HFFc6 (cell line): ENCODE data around the gene FRAS1. TPM values are rescaled to one million over a fixed set of nuclear protein-coding genes. Genes with fewer than 3 reads are reported as not detected.

ENCODE experiments used
- DNase-seq: peaks from one replicate; pipeline ENCODE4 v3.0.0-alpha.2; 2018
- H3K27ac Mint-ChIP-seq: 2 replicates; pipeline ENCODE4 v1.8.0; 2020; ENCODE audit warnings: mild to moderate bottlenecking, mixed read lengths
- H3K27me3 Mint-ChIP-seq: 2 replicates; pipeline ENCODE4 v1.8.0; 2021; ENCODE audit warnings: mild to moderate bottlenecking, moderate library complexity, mixed read lengths; ENCODE audit not compliant: insufficient read depth
- H3K36me3 Mint-ChIP-seq: 2 replicates; pipeline ENCODE4 v1.8.0; 2021; ENCODE audit warnings: low read depth, mixed read lengths
- H3K4me1 Mint-ChIP-seq: 2 replicates; pipeline ENCODE4 v1.8.0; 2020; ENCODE audit warnings: low read depth, mixed read lengths
- H3K4me3 Mint-ChIP-seq: 2 replicates; pipeline ENCODE4 v1.8.0; 2020; ENCODE audit warnings: mild to moderate bottlenecking, moderate library complexity, mixed read lengths
- H3K9me3 Mint-ChIP-seq: 2 replicates; pipeline ENCODE4 v1.8.0; 2020; ENCODE audit warnings: mild to moderate bottlenecking, mixed read lengths
- total RNA-seq, 6 experiments: library from RNA; stranded (reverse); fragmentation: NEBNext Ultra II Directional; extraction: Animal tissue kit (Norgen Biotek cat#: 25700); gene quantifications; 2 replicates in 1 of 6; 3 replicates in 5 of 6; pipeline ENCODE4 v1.2.3, GENCODE V29; 2021
- TF ChIP-seq, protein P1 (sequence below): fragments of 200-600 bp; sonication (generic); IDR thresholded peaks from 2 replicates; pipeline ENCODE4 v1.5.0; 2021; ENCODE audit warnings: antibody characterized with exemption, mild to moderate bottlenecking

The FRAS1 gene
- total RNA-seq, 6 experiments from 2014 or later: 1.7 to 11.0 (median 2.3) TPM

DNA sequence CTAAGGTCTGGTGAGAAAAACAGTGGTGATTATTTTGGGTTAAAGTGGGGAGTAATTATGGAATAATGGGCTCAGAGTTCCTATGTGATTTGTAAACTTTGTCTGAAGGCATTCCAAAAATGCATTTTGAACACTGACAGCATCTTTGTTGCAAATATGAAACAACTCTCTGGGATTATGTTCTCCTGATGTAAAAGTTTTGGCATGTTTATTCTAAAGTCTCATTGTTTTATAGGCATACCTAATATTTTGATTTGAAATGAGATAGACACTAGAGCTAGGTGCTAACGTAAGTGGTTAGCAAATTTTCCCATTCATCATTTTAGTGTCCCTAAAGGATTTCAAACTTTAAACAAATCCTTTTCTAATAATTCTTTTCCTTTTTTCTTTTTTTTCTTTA is 353.6 kb downstream of the FRAS1 start:
- DNase-seq: peak; percentile 17
- TF ChIP-seq, protein P1, sequence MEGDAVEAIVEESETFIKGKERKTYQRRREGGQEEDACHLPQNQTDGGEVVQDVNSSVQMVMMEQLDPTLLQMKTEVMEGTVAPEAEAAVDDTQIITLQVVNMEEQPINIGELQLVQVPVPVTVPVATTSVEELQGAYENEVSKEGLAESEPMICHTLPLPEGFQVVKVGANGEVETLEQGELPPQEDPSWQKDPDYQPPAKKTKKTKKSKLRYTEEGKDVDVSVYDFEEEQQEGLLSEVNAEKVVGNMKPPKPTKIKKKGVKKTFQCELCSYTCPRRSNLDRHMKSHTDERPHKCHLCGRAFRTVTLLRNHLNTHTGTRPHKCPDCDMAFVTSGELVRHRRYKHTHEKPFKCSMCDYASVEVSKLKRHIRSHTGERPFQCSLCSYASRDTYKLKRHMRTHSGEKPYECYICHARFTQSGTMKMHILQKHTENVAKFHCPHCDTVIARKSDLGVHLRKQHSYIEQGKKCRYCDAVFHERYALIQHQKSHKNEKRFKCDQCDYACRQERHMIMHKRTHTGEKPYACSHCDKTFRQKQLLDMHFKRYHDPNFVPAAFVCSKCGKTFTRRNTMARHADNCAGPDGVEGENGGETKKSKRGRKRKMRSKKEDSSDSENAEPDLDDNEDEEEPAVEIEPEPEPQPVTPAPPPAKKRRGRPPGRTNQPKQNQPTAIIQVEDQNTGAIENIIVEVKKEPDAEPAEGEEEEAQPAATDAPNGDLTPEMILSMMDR: no peak
- no peak overlapping the region; the same call in 1 of the 2 replicates for H3K27ac Mint-ChIP-seq
- H3K36me3 Mint-ChIP-seq: no peaks in the 10 kb centered on the region; the same call in 1 of the 2 replicates
- H3K4me3 Mint-ChIP-seq: no peak overlapping the region
- no peaks in the 10 kb centered on the region for H3K27me3 Mint-ChIP-seq
- peaks cover 14% of the 10 kb centered on the region for H3K4me1 Mint-ChIP-seq
- H3K9me3 Mint-ChIP-seq: no peaks in the 10 kb centered on the region

DNA sequence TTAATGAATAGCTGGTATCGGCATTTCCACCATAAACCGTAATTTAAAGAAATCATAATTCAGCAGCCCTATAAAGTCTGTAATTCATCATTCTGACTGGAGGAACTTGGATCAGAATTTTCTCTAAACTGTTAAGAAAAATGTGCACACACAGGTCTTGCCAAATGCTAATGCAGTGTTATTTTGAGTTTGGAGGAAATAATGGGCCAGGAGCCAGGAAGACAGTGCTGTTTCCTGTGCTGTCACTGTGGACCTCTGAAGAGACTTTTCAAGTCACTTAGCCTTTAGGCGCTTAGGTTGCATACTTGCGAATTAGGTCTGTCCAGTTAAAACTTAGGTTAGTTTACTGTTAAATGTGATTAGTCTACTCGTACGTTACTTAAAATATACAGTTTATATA is 357.0 kb downstream of the FRAS1 start:
- peak; percentile 9 for DNase-seq
- Mint-ChIP-seq H3K4me3 (no peak overlapping the region), H3K27ac (no peak overlapping the region), H3K9me3 (no peaks in the 10 kb centered on the region), H3K4me1 (peaks cover 14% of the 10 kb centered on the region), H3K36me3 (no peaks in the 10 kb centered on the region), H3K27me3 (no peaks in the 10 kb centered on the region)
- TF ChIP-seq, protein P1: no peak

DNA sequence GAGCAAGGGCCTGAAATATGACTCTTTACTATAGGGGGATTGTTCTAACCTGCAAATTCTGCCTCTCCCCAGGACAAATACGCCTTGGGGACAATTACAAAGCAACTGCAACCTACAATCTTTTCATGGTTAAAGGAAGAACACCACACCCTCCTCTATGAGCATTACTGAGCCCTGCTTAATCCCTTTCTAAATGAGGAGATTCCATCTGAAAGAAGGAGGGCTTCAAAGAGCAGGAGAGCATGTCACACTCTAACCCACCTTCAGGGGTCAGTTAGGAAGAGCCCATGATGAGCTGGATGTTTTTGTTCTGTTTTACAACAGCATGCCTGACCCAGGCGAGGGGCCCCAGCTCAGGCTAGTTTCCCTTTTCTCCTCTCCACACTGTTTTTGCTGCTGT is 360.5 kb downstream of the FRAS1 start:
- no peak for DNase-seq
- Mint-ChIP-seq H3K4me3 (no peak overlapping the region), H3K36me3 (no peaks in the 10 kb centered on the region), H3K27me3 (peaks cover 6% of the 10 kb centered on the region; the same call in 1 of the 2 replicates), H3K27ac (no peak overlapping the region), H3K4me1 (no peaks in the 10 kb centered on the region), H3K9me3 (no peaks in the 10 kb centered on the region)
- TF ChIP-seq, protein P1: no peak

DNA sequence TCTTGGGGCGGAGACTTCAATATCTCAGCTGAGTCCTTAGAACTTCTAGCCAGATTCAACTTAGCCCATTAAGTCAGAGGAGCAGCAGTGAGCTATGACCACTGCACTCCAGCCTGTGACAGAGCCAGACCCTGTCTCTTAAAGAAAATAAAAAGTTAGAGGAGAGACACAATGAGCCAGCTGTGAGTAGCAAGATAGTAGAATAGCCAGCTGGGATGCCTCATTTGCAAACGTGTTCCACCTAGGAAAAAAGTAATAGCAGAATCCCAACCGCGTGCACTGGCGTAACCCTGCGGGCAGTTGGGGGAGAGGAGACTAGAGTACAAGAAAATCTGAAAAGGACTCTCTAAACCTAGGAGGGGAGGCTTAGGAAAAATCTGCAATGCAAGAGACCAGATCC is 361.3 kb downstream of the FRAS1 start:
- Mint-ChIP-seq H3K36me3 (no peaks in the 10 kb centered on the region), H3K4me1 (no peaks in the 10 kb centered on the region), H3K9me3 (no peaks in the 10 kb centered on the region), H3K27ac (no peak overlapping the region), H3K27me3 (peaks cover 6% of the 10 kb centered on the region; the same call in 1 of the 2 replicates), H3K4me3 (no peak overlapping the region)
- TF ChIP-seq, protein P1: no peak
- DNase-seq: no peak

DNA sequence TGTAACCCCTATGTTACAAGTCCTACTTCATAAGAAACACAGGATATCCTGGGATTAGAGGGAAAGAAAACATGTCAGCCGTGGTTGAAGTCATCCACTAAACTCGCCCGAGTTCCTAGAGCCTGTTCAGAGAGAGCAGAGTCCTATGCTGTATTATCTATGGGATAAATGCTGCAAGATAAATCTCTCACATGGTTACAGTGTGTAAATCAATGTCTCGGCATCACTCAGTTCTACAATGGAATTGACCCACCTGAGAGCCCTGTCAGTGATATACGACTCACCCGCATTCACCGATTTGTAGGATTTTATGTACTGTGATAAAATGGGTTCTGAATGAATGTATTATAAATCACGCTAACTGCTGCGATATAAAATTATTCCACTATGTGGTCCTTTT is 366.7 kb downstream of the FRAS1 start:
- no peak for DNase-seq
- Mint-ChIP-seq H3K9me3 (no peaks in the 10 kb centered on the region), H3K4me1 (no peaks in the 10 kb centered on the region), H3K36me3 (no peaks in the 10 kb centered on the region), H3K27me3 (peaks cover 11% of the 10 kb centered on the region), H3K4me3 (no peak overlapping the region), H3K27ac (no peak overlapping the region)
- TF ChIP-seq, protein P1: no peak

DNA sequence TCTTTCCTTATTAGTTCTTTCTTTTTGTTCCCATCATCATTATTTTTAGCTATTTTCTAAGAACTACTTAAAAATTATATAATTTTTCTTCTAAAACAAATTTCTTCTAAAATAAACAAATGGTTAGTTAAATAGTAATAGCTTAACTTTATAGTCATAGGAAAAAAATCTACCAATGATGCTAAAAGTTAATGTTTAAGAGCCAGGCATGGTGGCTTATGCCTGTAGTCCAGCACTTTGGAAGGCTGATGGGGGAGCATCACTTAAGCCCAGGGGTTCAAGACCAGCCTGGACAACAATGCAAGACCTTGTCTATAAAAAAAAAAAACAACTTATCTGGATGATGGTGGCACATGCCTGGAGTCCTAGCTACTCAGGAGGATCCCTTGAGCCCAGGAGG is 367.3 kb downstream of the FRAS1 start:
- no peaks in the 10 kb centered on the region for H3K36me3 Mint-ChIP-seq

More for the DNA sequence above, 367.3 kb downstream of the FRAS1 start:
- Mint-ChIP-seq H3K27me3 (peaks cover 11% of the 10 kb centered on the region), H3K27ac (no peak overlapping the region), H3K4me3 (no peak overlapping the region), H3K4me1 (no peaks in the 10 kb centered on the region), H3K9me3 (no peaks in the 10 kb centered on the region)
- no peak for DNase-seq
- TF ChIP-seq, protein P1: no peak
